Right ventricle myocardium superior (tissue), 1 donor: ENCODE results near the gene PCDHGA6. TPM values are rescaled to one million over a fixed set of nuclear protein-coding genes. Genes with fewer than 3 reads are reported as not detected.
A peak's percentile ranks its signal among the peaks of the same experiment; 100 is the strongest.
"Not testable (repeated sequence)": the region's sequence is repeated elsewhere in the genome, so short reads cannot be mapped to it uniquely, and the experiment has no call there.

Experiments
- ATAC-seq: fragments of 200-7000 bp; cut with Tn5 transposase; one replicate; pipeline ENCODE4 v1.9.1; 2020; ENCODE audit warnings: mild to moderate bottlenecking; ENCODE audit not compliant: poor library complexity
- DNase-seq: peaks from one replicate; pipeline ENCODE4 v3.0.0-alpha.2; 2020
- intact Hi-C: fragments of 100-400 bp; cut with DNase I; formaldehyde crosslinking; loops from one replicate; pipeline ENCODE4 v1.11.2; 2022
- total RNA-seq: library from RNA; stranded (reverse); fragmentation: NEBNext Ultra II Directional; extraction: Animal tissue kit (Norgen Biotek cat#: 25700); gene quantifications from one replicate; pipeline ENCODE4 v1.2.1, GENCODE V29; 2021
- donor health status: DM: no; HTN: yes; CAD: no; lungs with severe emphysema.

PCDHGA6 gene
- total RNA-seq, 1 donor from 2014 or later, result 6.7 TPM

DNA sequence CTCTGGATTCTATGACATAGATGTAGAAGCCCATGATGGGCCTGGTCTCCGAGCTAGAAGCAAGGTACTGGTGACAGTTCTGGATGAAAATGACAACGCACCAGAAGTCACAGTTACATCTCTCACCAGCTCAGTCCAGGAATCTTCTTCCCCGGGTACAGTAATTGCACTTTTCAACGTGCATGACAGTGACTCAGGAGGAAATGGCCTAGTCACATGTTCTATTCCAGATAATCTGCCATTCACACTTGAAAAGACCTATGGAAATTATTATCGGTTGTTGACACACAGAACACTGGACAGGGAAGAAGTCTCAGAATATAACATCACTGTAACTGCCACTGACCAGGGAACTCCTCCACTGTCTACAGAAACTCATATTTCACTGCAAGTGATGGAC is 17.6 kb upstream of the PCDHGA6 start:
- intact Hi-C loops, result no loop called here
- ATAC-seq (no peak), DNase-seq (no peak)

DNA sequence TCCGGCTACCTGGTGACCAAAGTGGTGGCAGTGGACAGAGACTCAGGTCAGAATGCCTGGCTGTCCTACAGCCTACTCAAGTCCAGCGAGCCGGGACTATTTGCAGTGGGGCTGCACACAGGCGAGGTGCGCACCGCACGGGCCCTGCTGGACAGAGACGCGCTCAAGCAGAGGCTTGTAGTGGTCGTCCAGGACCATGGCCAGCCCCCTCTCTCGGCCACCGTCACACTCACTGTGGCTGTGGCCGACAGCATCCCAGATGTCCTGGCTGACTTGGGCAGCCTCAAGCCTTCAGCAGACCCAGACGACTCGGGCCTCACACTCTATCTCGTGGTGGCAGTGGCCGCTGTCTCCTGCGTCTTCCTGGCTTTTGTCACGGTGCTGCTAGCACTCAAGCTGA is 16.7 kb upstream of the PCDHGA6 start:
- intact Hi-C loops, result no loop called here
- no peak for DNase-seq
- peak; percentile 7 for ATAC-seq

DNA sequence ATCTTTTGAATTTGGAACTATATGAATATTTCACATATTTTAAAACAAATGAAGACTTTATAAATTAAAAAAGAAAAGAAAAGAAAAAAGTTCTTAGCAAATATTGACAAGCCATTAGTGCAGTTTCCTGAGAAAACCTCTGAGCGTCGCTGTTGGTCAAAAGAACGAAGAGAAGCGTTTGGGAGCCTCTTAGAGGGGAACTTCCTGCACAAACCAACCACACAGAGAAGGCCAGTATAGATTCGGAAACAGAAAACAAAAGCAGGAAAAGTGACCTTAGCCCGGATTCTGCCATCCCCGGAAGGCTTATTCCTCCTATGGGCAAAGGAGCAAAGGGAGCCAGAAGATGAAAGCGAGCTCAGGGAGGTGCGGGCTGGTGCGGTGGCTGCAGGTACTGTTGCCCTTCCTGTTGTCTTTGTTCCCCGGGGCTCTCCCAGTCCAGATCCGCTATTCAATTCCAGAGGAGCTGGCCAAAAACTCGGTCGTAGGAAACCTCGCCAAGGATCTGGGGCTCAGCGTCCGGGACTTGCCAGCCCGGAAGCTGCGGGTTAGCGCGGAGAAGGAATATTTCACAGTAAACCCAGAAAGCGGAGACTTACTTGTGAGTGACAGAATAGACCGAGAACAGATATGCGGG is 13.8 kb upstream of the PCDHGA6 start, which contains the start of gene PCDHGB2:
PCDHGB2 (plus strand) TSS at position 205 of the 637 bp plus-strand sequence; CDS start at position 347, 142 bp downstream.
- DNase-seq, result no peak
- peak; percentile 57 for ATAC-seq
- intact Hi-C loops, result no loop called here

DNA sequence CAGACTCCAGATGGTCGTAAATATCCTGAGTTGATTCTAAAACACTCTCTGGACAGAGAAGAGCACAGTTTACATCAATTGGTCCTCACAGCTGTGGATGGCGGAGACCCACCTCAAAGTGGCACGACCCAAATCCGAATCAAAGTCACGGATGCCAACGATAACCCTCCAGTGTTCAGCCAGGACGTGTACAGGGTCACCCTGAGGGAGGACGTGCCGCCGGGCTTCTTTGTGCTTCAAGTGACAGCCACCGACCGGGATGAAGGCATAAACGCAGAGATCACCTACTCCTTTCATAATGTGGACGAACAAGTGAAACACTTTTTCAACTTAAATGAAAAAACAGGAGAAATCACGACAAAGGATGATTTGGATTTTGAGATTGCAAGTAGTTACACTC is 13.0 kb upstream of the PCDHGA6 start:
- DNase-seq, result no peak
- ATAC-seq, result peak; percentile 21
- intact Hi-C loops, result no loop called here

DNA sequence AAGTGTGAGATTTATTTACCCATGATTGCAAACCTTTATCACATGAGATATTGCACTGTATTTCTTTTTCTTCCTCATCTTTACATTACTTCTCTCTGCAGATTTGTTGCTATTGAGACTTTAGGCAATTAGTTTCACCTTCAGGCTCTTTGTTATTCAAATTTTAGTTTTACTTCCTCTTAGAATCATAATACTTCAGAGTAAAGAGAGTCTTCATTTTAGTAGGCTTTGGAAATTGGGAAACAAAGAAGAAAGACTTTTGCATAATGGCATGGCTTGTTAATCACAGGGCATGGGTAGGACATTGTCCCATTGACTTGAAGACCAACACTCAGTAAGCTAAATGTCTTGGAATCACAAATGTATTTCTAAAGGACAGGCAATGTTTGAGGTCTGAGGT is 11.0 kb upstream of the PCDHGA6 start:
- intact Hi-C loops, result no loop called here
- ATAC-seq (no peak), DNase-seq (no peak)

DNA sequence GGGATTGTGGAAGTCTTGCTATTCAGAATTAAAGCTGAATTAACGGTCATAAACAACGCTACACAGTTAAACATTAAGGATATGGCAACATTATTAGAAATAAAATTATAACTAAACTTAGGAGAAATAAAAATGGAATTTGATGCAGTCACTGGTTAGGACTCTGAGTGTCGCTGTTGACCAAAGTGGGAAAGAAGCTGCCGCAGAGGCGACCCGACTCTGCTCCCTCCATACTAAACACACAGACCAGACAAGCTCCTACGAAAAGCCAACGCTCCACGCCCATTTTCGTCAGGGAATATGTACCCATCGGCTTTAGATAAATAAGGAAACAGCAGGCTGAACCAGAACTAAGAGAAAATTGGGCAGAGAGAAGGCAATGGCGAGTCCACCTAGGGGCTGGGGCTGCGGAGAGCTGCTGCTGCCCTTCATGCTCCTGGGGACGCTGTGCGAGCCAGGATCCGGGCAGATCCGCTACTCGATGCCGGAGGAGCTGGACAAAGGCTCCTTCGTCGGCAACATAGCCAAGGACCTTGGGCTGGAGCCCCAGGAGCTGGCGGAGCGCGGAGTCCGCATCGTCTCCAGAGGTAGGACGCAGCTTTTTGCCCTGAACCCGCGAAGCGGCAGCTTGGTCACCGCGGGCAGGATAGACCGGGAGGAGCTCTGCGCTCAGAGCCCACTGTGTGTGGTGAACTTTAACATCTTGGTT is 9.6 kb upstream of the PCDHGA6 start, which contains the start of gene PCDHGA5:
PCDHGA5 (plus strand) TSS at position 211 of the 709 bp plus-strand sequence; CDS start at position 380, 169 bp downstream.
- ATAC-seq, result peak; percentile 64
- DNase-seq, result no peak
- intact Hi-C loops, result no loop called here

DNA sequence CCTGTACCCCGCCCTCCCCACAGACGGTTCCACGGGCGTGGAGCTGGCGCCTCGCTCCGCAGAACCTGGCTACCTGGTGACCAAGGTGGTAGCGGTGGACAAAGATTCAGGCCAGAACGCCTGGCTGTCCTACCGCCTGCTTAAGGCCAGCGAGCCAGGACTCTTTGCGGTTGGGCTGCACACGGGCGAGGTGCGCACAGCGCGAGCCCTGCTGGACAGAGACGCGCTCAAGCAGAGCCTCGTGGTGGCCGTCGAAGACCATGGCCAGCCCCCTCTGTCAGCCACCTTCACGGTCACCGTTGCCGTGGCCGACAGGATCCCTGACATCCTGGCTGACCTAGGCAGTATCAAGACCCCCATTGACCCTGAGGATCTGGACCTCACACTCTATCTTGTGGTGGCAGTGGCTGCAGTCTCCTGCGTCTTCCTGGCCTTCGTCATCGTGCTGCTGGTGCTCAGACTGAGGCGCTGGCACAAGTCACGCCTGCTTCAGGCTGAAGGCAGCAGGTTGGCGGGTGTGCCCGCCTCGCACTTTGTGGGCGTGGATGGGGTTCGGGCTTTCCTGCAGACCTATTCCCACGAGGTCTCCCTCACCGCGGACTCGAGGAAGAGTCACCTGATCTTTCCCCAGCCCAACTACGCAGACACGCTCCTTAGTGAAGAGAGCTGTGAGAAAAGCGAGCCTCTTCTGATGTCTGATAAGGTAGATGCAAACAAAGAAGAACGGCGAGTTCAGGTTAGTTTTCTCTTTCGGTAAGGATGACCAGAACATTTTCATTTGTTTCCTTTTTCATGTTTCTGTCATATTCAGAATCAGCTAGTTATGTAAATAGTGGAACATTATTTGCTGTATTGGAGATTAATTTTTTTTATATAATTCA is 7.4 kb upstream of the PCDHGA6 start:
- ATAC-seq (no peak), DNase-seq (no peak)
- intact Hi-C loops, result no loop called here

DNA sequence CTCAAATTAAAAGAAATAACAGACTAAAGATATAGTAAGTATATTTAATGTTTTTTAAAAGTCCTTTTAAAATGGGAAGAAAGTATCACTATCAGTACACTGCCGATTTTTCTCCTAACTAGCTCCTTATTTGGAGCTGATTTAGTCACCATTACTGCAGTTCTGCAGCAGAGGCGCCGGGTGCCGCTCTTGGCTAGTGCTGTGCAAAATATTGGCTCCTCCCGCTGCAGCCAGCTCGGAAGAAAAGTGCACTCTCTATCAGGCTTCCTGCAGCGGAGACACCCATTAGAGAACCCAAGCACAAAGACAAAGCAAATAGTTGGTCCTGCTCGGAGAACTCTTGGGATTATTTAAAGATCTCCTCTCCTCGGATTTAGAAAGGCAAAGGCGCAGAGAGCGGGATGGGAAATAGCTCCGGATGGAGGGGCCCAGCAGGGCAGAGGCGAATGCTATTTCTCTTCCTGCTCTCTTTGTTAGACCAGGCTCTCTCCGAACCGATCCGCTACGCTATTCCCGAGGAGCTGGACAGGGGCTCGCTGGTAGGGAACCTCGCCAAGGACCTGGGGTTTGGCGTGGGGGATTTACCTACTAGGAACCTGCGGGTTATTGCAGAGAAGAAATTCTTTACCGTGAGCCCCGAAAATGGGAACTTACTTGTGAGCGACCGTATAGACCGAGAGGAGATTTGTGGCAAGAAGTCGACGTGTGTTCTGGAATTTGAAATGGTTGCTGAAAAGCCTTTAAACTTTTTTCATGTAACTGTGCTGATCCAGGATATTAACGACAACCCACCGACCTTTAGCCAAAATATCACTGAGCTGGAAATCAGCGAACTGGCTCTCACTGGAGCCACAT is 3.5 kb upstream of the PCDHGA6 start, which contains the start of gene PCDHGB3:
PCDHGB3 (plus strand) TSS at position 249 of the 855 bp plus-strand sequence; CDS start at position 402, 153 bp downstream.
- ATAC-seq (peak; percentile 89), DNase-seq (peak; percentile 75)
- intact Hi-C loops, result no loop called here

DNA sequence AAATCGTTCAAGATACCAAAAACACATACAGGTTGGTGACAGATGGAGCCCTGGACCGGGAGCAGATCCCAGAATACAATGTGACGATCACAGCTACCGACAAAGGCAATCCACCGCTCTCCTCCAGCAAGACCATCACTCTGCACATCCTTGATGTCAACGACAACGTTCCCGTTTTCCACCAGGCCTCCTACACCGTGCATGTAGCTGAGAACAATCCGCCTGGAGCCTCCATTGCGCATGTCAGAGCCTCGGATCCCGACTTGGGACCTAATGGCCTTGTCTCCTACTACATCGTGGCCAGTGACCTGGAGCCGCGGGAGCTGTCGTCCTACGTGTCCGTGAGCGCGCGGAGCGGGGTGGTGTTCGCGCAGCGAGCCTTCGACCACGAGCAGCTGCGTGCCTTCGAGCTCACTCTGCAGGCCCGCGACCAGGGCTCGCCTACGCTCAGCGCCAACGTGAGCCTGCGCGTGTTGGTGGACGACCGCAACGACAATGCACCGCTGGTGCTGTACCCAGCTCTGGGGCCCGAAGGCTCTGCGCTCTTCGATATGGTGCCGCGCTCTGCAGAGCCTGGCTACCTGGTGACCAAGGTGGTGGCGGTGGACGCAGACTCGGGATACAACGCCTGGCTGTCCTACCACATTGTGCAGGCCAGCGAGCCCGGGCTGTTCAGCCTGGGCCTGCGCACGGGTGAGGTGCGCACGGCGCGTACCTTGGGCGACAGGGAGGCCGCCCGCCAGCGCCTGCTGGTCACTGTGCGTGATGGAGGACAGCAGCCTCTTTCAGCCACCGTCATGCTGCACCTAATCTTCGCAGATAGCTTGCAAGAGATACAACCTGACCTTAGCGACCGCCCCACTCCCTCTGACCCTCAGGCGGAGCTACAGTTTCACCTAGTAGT is 1.9 kb upstream of the PCDHGA6 start:
- no peak for DNase-seq
- intact Hi-C loops, result no loop called here
- peak; percentile 55 for ATAC-seq

DNA sequence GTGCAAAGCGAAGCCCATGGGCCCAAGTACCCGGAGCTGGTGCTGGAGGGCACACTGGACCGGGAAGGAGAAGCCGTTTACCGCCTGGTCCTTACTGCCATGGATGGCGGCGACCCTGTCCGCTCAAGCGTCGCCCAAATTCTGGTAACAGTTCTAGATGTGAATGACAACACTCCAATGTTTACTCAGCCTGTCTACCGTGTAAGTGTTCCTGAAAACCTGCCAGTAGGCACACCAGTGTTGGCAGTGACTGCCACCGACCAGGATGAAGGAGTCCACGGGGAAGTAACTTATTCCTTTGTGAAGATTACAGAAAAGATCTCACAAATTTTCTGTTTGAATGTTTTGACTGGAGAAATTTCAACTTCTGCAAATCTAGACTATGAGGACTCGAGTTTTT is 936 bp downstream of the PCDHGA6 start:
- ATAC-seq (peak; percentile 72), DNase-seq (no peak)
- intact Hi-C loops, result no loop called here

DNA sequence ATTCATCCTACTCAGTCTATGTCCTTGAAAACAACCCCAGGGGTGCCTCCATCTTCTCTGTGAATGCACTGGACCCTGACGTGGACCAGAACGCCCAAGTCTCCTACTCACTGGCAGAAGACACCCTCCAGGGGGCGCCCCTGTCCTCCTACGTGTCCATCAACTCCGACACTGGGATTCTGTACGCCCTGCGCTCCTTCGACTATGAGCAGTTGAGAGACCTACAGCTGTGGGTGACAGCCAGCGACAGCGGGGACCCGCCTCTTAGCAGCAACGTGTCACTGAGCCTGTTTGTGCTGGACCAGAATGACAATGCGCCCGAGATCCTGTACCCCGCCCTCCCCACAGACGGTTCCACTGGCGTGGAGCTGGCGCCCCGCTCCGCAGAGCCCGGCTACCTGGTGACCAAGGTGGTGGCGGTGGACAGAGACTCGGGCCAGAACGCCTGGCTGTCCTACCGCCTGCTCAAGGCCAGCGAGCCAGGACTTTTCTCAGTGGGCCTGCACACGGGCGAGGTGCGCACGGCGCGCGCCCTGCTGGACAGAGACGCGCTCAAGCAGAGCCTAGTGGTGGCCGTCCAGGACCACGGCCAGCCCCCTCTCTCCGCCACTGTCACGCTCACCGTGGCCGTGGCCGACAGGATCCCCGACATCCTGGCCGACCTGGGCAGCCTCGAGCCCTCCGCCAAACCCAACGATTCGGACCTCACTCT is 1.9 kb downstream of the PCDHGA6 start:
- DNase-seq, intact Hi-C loops, ATAC-seq: not testable (repeated sequence)

DNA sequence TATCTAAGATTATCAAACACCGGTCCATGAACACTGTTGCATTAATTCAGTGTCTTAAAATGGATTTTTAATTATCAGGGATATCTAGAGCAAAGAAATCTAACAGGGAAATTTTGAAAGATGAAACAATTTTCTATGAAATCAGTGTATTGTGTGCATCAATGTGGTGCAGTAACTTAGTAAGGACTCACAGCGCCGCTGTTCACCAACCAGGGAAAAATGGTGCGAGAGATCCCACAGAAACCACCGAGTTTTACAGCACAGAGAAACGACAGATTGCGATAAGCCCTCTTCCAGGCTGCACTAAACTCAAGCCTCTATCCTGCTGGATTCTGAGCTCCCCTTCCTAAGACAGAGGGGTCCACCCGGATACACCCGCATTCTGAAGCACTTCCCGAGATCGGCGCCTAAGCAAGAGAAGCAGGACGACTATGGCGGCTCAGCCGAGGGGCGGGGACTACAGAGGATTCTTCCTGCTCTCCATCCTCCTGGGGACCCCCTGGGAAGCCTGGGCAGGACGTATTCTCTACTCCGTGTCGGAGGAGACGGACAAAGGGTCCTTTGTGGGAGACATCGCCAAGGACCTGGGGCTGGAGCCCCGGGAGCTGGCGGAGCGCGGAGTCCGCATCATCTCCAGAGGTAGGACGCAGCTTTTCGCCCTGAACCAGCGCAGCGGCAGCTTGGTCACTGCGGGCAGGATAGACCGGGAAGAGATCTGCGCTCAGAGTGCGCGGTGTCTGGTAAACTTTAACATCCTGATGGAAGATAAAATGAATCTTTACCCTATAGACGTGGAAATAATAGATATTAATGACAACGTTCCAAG is 9.0 kb downstream of the PCDHGA6 start, which contains the start of gene PCDHGA7:
PCDHGA7 (plus strand) TSS at position 274 of the 826 bp plus-strand sequence; CDS start at position 432, 158 bp downstream.
- no peak for DNase-seq
- intact Hi-C loops, result no loop called here
- peak; percentile 34 for ATAC-seq

DNA sequence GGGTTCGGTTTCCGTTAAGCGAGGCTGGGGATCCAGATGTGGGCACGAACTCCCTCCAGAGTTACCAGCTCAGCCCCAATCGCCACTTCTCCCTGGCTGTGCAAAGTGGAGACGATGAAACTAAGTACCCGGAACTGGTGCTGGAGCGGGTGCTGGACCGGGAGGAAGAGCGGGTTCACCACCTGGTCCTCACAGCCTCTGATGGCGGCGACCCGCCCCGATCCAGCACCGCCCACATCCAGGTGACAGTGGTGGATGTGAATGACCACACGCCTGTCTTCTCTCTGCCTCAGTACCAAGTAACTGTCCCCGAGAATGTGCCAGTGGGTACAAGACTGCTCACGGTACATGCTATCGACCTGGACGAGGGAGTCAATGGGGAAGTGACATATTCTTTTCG is 9.7 kb downstream of the PCDHGA6 start:
- no peak for ATAC-seq

DNA sequence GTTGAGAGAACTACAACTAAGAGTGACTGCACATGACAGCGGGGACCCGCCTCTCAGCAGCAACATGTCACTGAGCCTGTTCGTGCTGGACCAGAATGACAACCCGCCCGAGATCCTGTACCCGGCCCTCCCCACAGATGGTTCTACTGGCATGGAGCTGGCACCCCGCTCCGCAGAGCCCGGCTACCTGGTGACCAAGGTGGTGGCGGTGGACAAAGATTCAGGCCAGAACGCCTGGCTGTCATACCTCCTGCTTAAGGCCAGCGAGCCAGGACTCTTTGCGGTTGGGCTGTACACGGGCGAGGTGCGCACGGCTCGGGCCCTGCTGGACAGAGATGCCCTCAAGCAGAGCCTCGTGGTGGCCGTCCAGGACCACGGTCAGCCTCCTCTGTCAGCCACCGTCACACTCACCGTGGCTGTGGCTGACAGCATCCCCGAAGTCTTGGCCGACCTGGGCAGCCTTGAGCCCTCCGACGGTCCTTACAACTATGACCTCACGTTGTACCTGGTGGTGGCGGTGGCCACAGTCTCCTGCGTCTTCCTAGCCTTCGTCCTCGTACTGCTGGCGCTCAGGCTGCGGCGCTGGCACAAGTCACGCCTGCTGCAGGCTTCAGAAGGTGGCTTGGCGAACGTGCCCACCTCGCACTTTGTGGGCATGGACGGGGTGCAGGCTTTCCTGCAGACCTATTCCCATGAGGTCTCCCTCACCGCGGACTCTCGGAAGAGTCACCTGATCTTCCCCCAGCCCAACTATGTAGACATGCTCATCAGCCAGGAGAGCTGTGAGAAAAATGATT is 11.0 kb downstream of the PCDHGA6 start:
- no peak for ATAC-seq
- DNase-seq, result no peak
- intact Hi-C loops, result no loop called here

More for the DNA sequence above, 9.7 kb downstream of the PCDHGA6 start:
- no peak for DNase-seq
- intact Hi-C loops, result no loop called here
